ENCODE data around the gene UBE2G2.

UBE2G2 gene

DNA sequence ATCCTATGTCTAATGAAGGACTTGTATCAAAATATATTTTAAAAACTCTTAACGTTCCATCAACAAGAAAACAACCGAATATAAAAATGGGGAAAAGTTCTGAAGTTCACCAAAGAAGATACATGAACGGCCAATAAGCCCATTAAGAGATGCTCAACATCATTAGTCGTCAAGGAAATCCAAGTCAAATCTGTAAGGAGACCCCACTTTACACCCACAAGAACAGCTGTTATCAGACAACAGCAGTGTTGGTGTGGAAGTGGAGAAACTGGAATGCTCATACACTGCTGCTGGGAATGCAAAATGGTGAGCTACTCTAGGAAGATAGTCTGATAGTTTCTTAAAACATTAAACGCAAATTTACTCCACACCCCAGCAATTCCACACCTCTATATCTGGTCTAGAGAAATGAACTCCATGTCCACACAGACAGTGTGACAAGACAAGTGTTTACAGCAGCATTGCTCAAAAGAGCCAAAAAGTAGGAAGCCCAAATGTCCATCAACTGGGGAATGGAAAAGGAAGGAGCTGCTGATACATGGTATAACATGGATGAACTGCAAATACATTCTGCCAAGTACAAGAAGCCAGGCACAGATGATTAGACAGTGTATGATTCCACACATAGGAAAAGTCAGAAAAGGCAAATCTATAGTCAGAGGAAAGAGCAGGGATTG, 18.5 kb downstream of the UBE2G2 start:
- DNase-seq, result no peak

DNA sequence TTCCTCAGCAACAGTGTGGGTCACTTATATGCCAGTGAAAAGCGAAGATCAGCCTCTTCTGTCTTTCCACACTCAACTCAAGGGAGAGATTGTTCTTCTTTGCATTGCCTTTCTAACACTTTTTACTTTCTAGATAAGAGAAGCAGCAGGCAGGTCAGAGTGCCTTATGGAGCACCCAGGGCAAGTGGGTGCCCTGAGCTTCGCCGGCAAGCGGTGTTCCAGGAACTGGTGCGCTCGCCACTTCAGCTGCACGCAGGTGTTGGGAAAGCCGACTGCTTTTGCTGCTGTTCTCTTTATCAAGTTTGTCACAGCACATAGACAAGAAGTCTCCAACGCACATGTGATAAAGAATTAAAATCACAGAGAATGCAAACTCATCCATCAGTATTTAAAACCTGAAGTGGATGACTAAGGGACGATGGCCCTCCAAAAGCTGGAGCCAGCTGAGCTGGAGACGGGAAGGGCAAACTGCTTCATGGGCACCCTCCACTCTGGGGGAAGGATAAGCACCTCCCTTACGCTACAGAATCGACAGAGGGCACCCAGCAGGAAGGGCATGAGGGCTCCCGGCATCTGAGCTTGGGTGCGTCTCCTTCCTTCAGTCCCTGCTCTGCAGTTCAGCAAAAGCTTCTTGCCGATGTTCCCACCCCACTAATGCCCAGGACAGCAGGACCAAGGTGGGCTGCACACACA, 20.7 kb downstream of the UBE2G2 start:
- no peak for DNase-seq

DNA sequence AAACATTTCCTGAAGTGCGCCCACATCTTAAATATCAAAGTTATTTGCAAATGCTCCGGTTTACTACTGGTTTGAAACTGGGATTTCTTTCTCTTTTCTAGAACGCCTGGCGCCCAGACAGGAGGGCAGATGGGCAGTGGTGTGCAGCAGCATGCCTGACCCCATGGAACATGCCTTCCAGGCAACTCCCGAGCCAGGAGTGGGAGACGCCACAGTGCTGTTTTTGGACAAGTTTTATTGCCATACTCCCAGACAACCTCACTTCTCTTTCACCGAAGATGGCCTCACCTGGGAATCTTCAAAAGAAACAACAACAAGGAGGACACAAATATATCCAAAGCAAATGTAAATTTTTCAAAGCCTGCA, 21.5 kb downstream of the UBE2G2 start:
- DNase-seq, result no peak

DNA sequence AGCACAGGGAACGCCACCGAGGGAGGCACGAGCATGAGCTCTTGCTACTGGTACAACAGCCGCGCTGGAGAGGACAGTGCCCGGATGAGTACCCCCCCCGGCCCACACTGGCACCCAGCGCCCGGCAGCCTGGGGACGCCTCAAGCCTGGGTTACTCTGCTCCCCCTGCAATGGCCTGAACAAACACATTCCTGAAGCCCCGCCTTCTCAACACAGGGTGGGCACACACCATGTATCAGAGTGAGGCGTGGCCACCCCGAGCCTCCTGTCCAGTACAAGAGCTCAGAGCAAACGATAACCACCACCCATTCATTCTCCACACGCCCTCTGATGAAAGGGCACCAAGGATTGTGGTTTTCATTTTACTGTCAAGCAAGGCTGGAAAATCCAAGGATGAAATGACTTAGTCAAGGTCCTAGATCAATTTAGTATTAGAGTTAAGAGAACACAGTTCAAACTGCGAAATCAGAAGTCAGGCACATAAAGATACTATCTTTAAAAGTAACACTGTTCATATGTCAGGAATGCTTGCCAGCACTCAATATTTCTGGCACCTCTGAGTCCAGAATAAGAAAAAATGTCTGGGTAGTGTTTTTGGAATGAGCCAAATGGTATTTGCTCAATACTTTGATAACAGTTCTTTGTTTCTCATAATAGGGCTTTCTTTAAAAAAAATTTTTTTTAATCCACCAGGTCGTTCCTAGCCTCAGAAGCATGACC, 22.0 kb downstream of the UBE2G2 start:
- DNase-seq, result no peak

DNA sequence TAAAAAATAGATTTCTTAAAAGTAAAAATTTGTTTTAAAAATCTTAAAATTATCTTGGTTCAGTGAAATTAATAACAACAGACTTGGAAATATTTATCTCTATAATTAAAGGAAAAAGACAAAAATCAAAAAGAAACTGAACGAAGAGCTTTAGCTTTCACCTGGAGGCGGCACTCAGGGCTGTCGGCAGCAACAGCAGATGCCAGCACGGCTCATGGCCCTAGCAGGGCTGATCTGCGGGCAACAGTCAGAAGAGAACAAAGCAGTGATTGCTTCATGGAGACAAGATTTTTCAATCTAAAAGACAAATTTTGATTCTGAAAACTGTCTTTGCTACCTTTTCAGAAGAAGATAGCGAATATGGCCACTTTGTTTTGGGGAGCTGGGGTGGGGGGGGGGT, 22.6 kb downstream of the UBE2G2 start:
- no peak for DNase-seq

DNA sequence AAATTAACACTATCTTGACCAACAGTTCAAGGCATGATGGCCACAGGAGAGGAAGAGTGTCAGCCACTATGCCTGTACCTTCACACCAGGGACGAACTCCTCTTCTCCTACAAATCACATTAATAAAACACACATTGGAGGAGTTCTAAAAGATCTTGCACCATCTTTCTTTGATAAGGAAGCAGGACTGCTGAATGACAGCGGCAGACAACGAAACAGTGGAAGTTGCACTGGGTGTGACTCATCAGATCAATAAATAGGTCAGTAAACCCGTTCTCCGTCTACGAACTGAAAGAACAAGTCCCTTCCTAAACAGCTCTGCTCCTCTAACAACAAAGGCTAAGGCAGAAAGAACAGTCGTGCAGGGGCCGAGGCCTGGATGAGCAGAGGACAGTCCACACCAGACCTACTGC, 23.1 kb downstream of the UBE2G2 start:
- no peak for DNase-seq

DNA sequence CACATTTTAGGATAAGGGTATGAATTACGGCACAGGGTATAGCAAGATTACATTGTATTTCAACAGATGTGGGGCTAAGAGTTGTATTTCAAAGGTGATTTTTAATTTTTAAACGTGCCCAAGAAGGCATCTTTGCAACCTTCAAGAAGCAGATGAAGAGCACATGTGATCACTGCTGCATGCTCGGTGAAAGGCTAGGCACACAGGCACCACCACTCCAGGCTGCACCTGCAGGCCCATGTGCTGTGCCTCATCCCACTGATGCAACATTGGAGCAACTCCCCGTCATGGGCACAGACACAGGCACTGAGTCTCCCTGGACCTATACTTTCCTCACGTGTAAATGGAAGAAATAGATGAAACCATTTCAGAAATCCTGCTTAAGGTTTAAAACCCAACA, 23.5 kb downstream of the UBE2G2 start:
- DNase-seq, result no peak

DNA sequence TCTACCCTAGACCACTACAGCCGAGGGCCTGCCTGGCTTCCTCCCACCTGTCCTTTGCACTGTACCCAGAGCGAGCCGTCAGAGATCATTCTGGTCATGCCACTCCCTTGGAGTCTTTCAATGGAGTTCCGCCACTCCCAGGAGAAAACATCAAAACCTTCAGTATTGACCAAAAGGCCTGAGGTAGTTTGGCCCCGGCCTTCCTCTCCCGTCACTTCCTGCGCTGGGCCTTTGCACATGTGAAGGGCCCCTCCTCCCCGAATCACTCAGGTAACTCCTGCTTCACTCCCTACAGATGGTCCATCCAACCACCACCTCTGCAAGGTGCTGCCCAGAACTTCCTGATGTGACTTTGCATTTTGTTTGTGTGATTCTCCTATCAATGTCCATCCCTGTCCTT, 26.6 kb downstream of the UBE2G2 start:
- no peak for DNase-seq

DNA sequence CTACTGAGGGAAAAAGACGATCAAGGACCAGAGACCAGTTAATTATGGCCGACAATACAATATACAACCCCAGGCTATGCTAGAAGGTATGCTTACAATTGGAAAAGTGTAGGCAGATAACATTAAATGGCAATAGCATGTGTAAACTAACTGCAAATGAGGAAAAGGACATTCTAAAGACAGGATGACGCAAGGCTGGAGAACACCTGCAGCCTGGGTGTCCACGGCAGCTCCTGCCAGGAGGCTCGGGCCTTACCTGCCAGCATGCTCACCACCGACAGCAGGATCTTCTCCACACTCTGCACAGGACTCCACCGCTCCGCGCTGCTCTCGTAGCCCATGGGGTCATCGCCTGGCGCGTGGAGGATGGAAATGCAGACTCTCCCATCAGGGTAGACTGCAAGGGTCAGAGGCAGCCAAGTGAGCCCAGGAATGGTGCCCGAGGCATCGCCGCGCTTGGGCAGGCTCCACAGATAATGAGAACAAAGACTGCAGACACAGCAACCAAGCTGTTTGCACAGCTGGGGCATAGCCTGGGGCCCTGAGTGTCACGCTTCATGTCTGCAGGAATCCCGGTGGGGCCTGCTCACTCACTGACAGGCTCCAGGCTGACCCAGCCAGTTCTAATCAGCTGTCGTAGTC, 28.2 kb downstream of the UBE2G2 start:
- DNase-seq, result no peak

DNA sequence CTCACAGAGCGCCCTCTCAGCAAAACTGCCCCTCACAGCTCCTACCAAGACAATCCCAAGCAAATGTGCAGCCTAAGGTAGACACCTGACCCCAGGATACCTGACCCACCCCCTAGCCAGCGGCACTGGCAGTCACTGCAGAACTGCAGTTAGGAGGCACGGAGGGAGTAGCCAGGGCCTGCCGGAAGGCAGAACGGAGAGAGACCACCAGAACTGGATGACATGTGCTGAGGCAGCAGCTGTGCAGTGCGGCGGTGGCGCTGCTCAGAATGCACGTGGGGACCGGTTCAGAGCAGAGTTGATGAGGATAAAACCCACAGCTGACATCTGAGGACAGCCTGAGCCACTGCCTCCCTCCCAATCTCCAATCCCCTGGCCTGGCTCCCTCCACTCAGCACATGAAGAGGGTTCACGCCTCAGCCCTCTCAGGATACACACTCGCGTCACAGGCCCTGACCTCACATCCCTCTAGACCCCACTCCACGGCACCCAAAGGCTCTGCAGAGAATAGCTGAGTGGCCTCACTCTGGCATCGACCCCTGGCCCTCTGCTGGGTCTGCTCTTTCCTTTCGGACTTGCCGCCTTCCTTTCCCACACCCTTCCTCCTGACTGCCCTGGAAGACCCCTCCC, 29.6 kb downstream of the UBE2G2 start:
- no peak for DNase-seq

DNA sequence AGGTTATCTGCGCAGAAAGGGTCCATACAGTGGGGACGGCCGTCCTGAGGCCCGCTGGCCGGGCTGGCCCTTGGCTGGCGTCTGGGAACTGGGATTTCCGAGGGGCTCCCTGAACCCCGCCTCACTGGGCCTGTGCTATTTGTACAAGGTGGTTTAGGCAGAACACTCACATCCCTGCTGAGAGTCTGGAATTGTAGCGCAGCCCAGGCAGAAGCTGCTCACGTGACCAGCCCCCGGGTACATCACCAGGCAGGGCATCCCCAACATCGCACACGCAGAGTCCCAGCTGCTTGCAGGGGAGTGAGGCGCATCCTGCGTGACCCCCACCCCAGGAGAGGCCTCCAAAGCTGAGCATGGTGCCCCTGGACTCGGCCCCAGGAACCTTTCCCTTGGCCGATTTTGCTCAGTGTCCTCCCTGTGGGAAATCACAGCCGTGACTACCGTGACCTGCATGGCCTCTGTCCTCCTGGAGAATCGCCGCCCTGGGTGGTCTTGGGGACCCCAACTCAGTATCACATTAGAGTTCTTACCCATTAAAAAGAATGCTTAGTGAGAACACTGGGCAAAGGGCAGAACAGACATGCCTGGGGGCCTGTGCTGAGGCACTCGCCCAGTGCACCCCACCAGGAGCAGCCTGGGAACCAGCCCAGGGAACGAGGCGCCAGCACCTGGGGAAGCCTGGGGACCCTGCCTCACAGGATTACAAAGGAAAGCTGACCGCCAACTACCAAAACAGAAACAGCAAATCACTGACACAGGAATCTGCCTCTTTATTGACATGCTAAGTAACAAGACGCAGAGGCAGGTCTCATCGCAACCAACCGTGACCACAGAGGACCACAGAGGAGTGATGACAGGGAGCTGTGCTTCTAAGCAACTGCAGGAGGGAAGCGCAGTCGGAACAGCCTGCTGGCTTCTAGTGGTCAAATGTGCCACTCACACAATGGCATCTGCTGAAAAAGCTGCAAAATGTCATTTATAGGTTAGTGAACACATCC, 33.5 kb downstream of the UBE2G2 start:
- DNase-seq, result no peak

DNA sequence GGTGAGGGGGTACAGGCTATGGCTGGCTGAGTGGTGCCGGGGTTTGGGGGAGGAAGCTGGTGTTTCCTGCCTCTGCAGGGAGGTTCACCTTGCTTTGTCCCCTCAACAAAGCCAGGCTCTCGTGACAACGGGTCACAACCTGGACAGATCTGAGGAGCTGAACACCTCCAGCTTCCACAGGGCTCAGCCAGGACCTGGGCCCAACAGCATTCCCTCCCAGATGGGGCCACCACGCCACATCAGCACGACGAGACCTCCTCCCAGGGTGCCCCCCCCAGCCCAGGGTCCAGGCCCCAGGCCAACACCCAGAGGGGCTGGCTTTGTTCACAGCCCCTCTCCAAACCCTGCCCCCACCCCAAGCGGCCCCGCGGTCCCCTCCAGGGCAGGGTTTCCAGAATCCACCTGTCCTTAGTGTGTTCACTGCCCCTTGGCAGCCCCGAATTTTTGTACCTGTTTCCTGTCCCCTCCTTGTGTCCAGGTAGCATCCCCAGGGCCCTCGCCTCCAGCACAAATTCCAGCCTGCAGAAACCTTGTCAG, 34.7 kb downstream of the UBE2G2 start:
- no peak for DNase-seq

DNA sequence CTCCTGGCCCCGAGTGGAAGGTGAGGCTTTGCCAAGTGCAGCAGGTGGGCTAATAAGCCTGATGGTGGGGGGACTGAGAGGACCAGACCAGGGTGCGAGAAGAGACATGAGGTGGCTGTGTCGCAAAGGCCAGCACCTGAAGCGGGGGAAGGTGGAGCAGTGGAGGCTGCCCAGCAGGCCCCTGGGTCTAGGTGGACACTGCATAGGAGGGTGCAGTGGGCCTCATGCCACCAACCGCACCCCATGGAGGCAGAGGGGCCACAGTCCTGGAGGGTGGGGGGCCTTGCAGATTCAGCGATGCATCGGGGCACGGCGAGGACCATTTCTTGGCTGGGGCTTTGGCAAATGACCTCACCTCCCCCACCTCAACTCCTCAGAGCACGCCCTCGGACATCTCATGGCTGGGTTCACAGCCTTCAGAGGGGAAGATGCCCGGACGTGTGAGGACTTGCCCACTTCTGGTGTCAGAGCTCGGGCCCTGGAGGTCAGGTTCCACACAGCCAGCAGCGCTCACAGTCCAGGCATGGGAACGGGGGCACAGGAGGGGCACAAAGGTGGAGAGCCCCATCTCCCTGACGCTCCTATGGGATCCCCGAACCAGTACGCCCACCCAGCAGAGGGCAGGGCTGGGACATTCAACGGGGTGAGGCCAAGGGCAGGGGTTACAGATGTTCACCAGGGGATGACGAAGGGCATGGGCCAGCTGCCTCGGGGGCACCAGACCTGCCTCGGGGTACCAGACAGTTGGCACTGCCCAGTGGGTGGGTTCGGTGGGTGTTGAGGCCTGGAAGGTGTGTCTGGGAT, 35.4 kb downstream of the UBE2G2 start:
- no peak for DNase-seq

DNA sequence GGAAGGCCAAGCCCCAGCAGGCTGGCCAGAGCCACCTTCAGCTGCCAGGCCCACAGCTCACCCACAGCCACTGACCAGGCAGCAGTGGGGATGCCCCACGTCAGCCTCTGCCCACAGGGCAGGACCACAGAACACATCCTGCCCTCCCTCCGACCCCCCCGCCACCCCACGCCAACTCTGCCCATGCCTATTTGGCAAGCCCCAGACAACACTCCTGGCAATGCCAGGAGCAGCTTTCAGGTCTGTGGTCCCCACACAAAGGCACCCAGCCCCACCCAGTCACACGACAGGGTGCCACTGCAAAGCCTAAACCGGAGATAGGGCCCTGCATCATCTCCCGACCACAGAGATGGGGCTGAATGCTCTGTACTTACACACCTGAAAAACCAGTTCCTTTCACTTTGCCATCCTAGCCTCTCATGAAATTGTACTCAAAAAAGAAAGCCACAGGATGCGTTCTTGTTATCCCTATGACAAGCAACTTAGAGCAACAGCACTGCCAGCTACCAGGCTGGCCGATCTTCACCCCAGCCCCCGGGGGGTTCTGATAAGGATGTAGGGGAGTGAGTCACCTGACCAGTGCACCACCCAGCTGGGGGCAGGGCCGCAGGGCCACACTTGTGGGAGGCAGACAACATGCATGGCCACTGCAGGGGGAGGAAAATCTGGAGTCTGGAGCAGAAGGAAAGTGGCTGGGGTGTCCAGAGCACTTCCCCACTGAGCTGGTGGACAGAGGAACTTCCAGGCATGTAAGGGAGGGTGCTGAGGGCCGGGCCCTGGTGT, 36.2 kb downstream of the UBE2G2 start:
- DNase-seq, result no peak

DNA sequence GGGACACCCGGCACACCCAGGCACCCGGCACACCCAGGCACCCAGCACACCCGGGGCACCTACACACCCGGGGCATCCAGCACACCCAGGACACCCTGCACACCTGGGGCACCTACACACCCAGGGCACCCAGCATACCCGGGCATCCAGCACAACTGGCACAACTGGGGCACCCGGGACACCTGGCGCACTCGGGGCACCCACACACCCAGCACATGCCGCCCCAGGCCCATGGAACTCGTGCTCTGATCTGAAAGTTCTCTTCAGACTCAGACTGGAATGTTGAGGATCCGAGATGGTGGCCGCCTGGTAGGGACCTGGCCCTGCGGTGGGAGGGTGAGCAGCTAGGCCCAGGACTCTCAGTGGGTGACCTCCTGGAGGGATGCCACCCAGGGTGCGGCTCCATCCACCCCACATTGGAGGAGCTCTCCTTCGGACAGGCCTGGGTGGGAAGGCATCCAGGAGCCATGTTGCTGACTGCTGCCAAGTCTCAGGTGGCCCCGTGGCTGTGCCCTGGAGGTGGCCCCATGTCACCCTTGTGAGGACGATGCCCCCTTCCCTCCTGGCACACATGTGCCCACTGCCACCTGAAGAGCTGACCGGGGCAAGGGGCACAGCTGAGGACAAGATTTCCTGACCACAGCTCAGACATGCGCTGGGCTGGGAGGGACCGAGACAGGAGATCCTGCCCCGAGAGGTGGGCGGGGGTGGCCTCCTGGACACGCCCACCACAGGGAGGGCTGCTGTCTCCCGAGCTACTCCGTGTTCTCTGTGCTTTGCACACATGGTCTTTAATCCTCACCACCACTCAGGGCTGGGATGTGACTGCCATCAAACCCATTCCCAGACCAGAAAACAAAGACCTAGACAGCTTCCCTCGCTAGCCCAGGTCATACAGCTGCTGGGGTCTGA, 37.0 kb downstream of the UBE2G2 start:
- DNase-seq, result no peak

DNA sequence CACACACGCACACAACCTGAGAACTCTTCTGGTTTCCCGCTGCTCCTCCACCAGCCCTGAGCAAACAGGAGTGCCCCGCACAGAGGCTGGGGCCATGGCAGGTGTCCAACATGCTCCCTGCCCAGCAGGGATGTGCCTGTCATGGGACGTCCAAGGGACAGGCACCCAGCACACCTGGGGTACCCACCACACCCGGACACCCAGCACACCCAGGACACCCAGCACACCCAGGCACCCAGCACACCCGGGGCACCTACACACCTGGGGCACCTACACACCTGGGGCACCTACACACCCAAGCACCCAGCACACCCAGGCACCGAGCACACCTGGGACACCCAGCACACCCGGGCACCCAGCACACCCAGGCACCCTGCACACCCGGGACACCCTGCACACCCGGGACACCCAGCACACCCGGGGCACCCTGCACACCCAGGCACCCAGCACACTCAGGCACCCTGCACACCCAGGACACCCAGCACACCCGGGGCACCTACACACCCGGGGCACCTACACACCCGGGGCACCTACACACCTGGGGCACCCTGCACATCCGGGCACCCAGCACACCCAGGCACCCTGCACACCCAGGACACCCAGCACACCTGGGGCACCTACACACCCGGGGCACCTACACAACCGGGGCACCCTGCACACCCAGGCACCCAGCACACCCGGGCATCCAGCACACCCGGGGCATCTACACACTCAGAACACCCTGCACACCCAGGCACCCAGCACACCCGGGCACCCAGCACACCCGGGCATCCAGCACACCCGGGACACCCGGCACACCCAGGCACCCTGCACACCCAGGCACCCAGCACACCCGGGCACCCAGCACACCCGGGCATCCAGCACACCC, 37.9 kb downstream of the UBE2G2 start:
- DNase-seq, result no peak

DNA sequence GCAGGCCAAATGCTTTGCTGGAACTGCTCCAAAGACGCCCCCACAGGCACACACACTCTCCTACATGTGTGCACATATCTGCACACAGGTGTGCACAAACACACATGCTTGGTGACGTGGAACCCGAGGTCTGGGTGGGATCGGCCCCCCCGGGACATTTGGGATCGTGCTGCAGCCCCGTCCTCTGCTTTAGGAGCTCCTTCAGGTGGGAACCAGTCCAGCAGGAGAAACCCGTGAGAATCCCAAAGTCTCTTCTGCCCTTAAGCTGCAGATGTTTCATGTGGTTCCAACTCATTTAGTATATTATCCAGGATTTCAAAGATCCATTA, 38.6 kb downstream of the UBE2G2 start:
- no peak for DNase-seq
